ENCODE measurements around the gene GAS2L3. TPM values are rescaled to one million over a fixed set of nuclear protein-coding genes. Genes with fewer than 3 reads are reported as not detected.

The GAS2L3 gene
- total and polyA plus RNA-seq, 9 donors, result 13.4 to 25.9 (median 17.5) TPM

DNA sequence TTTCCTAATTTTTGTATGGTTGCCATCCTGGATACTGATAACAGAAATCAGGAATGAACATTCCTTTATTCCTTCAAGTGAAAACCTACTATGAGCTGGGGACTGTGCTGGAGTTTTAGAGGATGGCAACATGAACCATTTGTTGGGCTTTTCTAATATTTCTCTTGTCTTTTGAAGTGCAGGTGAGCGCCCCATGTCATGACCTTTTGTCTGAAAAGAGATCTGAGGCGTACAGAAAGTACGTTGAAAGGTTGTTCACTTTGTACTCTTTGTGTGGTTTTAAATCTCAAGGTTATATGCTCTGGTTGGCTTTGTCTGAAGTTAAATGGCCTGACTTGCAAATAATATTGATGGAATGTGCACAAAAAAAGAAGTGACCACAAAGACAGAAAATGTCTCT, 79.0 kb downstream of the GAS2L3 start:
- no peak overlapping the region for H3K4me3 ChIP-seq (ENCODE audit: low read length)
- no peaks in the 10 kb centered on the region for H3K27me3 ChIP-seq (ENCODE audit: control insufficient read depth, insufficient read depth, low read length)
- no peak for DNase-seq
- no peaks in the 10 kb centered on the region for H3K9me3 ChIP-seq (replicated peaks; ENCODE audit: control insufficient read depth, low read depth, low read length)
- no peaks in the 10 kb centered on the region for H3K36me3 ChIP-seq (ENCODE audit: control insufficient read depth, insufficient read depth, low read length)
- H3K27ac ChIP-seq (ENCODE audit: low read length), result no peak overlapping the region
- 58% methylated on average over 3 of the region's 3 CpGs for WGBS (ENCODE audit: insufficient coverage)
- H3K4me1 ChIP-seq (ENCODE audit: control insufficient read depth, insufficient read depth, low read length), result no peaks in the 10 kb centered on the region

DNA sequence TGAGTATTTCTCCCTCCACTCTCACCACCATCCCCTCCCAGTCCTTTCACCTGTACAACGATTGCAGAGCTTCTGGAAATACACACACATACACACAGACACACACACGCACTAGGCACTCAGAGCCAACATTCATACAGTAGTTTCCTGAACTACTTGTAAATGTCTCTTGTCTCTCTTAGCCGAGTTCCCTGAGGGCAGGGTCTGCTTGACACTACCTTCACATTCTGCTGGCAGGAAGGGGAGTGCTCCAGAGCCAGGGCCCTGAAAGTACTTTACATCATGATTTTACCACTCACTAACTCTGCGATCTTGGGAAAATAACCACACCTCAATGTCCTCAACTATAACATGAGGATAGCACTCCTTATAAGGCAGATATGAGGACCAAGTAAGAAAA, 82.7 kb downstream of the GAS2L3 start:
- Histone ChIP-seq H3K27me3 (ENCODE audit: control insufficient read depth, insufficient read depth, low read length) (no peaks in the 10 kb centered on the region), H3K4me3 (ENCODE audit: low read length) (no peak overlapping the region)
- WGBS (ENCODE audit: insufficient coverage), result 74% methylated on average over 3 of the region's 4 CpGs

DNA sequence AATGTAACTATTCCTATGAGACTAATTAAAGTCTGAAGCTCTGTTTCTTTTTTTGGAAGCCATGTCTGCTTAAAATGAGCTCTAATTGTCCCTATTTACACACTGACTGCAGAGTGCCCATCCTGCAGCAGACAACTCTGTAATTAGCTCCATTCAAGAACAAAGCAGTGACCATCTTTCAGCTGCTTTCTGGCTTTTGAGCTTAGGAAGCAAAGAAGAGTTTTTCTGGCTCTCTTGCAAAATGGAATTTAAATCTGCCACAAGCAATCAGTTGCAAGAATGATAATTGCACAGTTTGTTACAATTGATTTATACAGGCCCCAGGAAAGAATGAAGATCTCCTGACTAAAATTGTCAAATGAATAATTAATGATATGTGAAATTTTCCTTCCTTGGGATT, 83.4 kb downstream of the GAS2L3 start:
- no peaks in the 10 kb centered on the region for H3K9me3 ChIP-seq (replicated peaks; ENCODE audit: control insufficient read depth, low read depth, low read length)
- peak; percentile 7 for DNase-seq
- H3K27ac ChIP-seq (ENCODE audit: low read length), result no peak overlapping the region
- H3K4me1 ChIP-seq (ENCODE audit: control insufficient read depth, insufficient read depth, low read length), result no peaks in the 10 kb centered on the region
- H3K4me3 ChIP-seq (ENCODE audit: low read length), result no peak overlapping the region
- H3K36me3 ChIP-seq (ENCODE audit: control insufficient read depth, insufficient read depth, low read length), result no peaks in the 10 kb centered on the region
- no peaks in the 10 kb centered on the region for H3K27me3 ChIP-seq (ENCODE audit: control insufficient read depth, insufficient read depth, low read length)

More for the DNA sequence above, 82.7 kb downstream of the GAS2L3 start:
- H3K27ac ChIP-seq (ENCODE audit: low read length), result no peak overlapping the region
- DNase-seq, result no peak
- no peaks in the 10 kb centered on the region for H3K4me1 ChIP-seq (ENCODE audit: control insufficient read depth, insufficient read depth, low read length)
- H3K36me3 ChIP-seq (ENCODE audit: control insufficient read depth, insufficient read depth, low read length), result no peaks in the 10 kb centered on the region
- H3K9me3 ChIP-seq (replicated peaks; ENCODE audit: control insufficient read depth, low read depth, low read length), result no peaks in the 10 kb centered on the region

GRCh38 chr12:100661300-100661951, 87.9 kb downstream of the GAS2L3 start:
- 36% methylated on average over 4 of the region's 6 CpGs for WGBS (ENCODE audit: insufficient coverage)
- Histone ChIP-seq H3K36me3 (ENCODE audit: control insufficient read depth, insufficient read depth, low read length) (no peaks in the 10 kb centered on the region), H3K4me1 (ENCODE audit: control insufficient read depth, insufficient read depth, low read length) (no peaks in the 10 kb centered on the region), H3K4me3 (ENCODE audit: low read length) (no peak overlapping the region), H3K9me3 (replicated peaks; ENCODE audit: control insufficient read depth, low read depth, low read length) (no peaks in the 10 kb centered on the region), H3K27me3 (ENCODE audit: control insufficient read depth, insufficient read depth, low read length) (no peaks in the 10 kb centered on the region), H3K27ac (ENCODE audit: low read length) (no peak overlapping the region)
- no peak for DNase-seq

- Histone ChIP-seq H3K27me3 (ENCODE audit: control insufficient read depth, insufficient read depth, low read length) (no peaks in the 10 kb centered on the region), H3K27ac (ENCODE audit: low read length) (no peak overlapping the region), H3K4me3 (ENCODE audit: low read length) (no peak overlapping the region), H3K36me3 (ENCODE audit: control insufficient read depth, insufficient read depth, low read length) (no peaks in the 10 kb centered on the region), H3K4me1 (ENCODE audit: control insufficient read depth, insufficient read depth, low read length) (peaks cover 6% of the 10 kb centered on the region), H3K9me3 (replicated peaks; ENCODE audit: control insufficient read depth, low read depth, low read length) (no peaks in the 10 kb centered on the region)
- 44% methylated on average over 1 of the region's 2 CpGs for WGBS (ENCODE audit: insufficient coverage)
- DNase-seq, result no peak
These were observed 93.1 kb downstream of the GAS2L3 start for GRCh38 chr12:100666588-100666987.

- WGBS (ENCODE audit: insufficient coverage), result no CpG with 5 or more reads among the region's 9 CpGs
- peak; percentile 43 for DNase-seq
- no peak overlapping the region for H3K4me3 ChIP-seq (ENCODE audit: low read length)
- no peak overlapping the region for H3K27ac ChIP-seq (ENCODE audit: low read length)
- no peaks in the 10 kb centered on the region for H3K36me3 ChIP-seq (ENCODE audit: control insufficient read depth, insufficient read depth, low read length)
- no peaks in the 10 kb centered on the region for H3K9me3 ChIP-seq (replicated peaks; ENCODE audit: control insufficient read depth, low read depth, low read length)
- no peaks in the 10 kb centered on the region for H3K27me3 ChIP-seq (ENCODE audit: control insufficient read depth, insufficient read depth, low read length)
- H3K4me1 ChIP-seq (ENCODE audit: control insufficient read depth, insufficient read depth, low read length), result peaks cover 10% of the 10 kb centered on the region
These were observed 95.6 kb downstream of the GAS2L3 start for GRCh38 chr12:100668945-100669536.

- Histone ChIP-seq H3K27ac (ENCODE audit: low read length) (no peak overlapping the region), H3K27me3 (ENCODE audit: control insufficient read depth, insufficient read depth, low read length) (no peaks in the 10 kb centered on the region), H3K36me3 (ENCODE audit: control insufficient read depth, insufficient read depth, low read length) (no peaks in the 10 kb centered on the region), H3K4me3 (ENCODE audit: low read length) (no peak overlapping the region), H3K4me1 (ENCODE audit: control insufficient read depth, insufficient read depth, low read length) (peaks cover 10% of the 10 kb centered on the region), H3K9me3 (replicated peaks; ENCODE audit: control insufficient read depth, low read depth, low read length) (no peaks in the 10 kb centered on the region)
- 57% methylated on average over 2 of the region's 4 CpGs for WGBS (ENCODE audit: insufficient coverage)
- no peak for DNase-seq
These were observed 96.4 kb downstream of the GAS2L3 start for GRCh38 chr12:100669922-100670321.

DNA sequence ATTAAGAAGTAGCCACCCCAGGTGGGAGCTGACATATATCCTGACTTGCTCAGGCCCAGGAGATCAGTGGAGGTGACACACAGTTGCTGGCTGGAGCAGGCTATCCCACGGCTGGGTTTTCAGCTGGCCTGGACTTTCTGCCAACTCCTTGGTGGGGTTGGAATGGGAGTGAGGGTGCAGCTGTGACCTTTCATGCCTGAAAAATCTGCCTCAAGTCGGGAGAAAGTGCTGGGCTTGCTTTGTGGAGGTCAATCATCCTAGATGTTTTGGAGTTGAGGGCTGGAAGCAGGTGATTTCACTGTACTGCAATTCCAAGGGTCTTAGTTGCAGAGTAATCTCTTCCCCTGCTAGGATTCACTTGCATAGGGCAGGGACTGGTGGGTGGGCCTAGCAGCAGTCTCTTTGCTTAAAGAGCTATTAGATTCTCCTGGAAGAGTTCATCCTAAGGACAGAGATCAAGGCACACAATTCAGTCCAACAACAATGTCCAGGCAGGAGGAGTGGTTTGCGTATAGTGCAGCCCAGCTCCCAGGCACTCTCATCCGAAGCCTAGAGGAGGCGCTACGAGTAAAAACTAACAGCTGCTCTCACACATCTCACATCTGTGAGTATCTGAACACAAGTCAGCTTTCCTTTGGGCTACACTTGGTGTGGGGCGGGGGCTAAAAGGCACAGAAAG, 98.1 kb downstream of the GAS2L3 start:
- peak; percentile 18 for DNase-seq
- 50% methylated on average over 2 of the region's 7 CpGs for WGBS (ENCODE audit: insufficient coverage)
- no peaks in the 10 kb centered on the region for H3K27me3 ChIP-seq (ENCODE audit: control insufficient read depth, insufficient read depth, low read length)
- H3K4me1 ChIP-seq (ENCODE audit: control insufficient read depth, insufficient read depth, low read length), result peaks cover 10% of the 10 kb centered on the region
- no peaks in the 10 kb centered on the region for H3K9me3 ChIP-seq (replicated peaks; ENCODE audit: control insufficient read depth, low read depth, low read length)
- H3K4me3 ChIP-seq (ENCODE audit: low read length), result no peak overlapping the region
- no peak overlapping the region for H3K27ac ChIP-seq (ENCODE audit: low read length)
- H3K36me3 ChIP-seq (ENCODE audit: control insufficient read depth, insufficient read depth, low read length), result no peaks in the 10 kb centered on the region

GRCh38 chr12:100672075-100672592, 98.7 kb downstream of the GAS2L3 start:
- DNase-seq, result no peak
- 67% methylated on average over 1 of the region's 2 CpGs for WGBS (ENCODE audit: insufficient coverage)
- H3K36me3 ChIP-seq (ENCODE audit: control insufficient read depth, insufficient read depth, low read length), result no peaks in the 10 kb centered on the region

GRCh38 chr12:100674036-100674888, 100.8 kb downstream of the GAS2L3 start:
- Histone ChIP-seq H3K4me1 (ENCODE audit: control insufficient read depth, insufficient read depth, low read length) (peaks cover 10% of the 10 kb centered on the region), H3K27me3 (ENCODE audit: control insufficient read depth, insufficient read depth, low read length) (no peaks in the 10 kb centered on the region), H3K27ac (ENCODE audit: low read length) (no peak overlapping the region), H3K4me3 (ENCODE audit: low read length) (no peak overlapping the region), H3K36me3 (ENCODE audit: control insufficient read depth, insufficient read depth, low read length) (no peaks in the 10 kb centered on the region), H3K9me3 (replicated peaks; ENCODE audit: control insufficient read depth, low read depth, low read length) (no peaks in the 10 kb centered on the region)
- DNase-seq, result no peak
- 57% methylated on average over 3 of the region's 7 CpGs for WGBS (ENCODE audit: insufficient coverage)

More at GRCh38 chr12:100672075-100672592, 98.7 kb downstream of the GAS2L3 start:
- H3K4me3 ChIP-seq (ENCODE audit: low read length), result no peak overlapping the region
- peaks cover 10% of the 10 kb centered on the region for H3K4me1 ChIP-seq (ENCODE audit: control insufficient read depth, insufficient read depth, low read length)
- H3K9me3 ChIP-seq (replicated peaks; ENCODE audit: control insufficient read depth, low read depth, low read length), result no peaks in the 10 kb centered on the region
- no peak overlapping the region for H3K27ac ChIP-seq (ENCODE audit: low read length)
- H3K27me3 ChIP-seq (ENCODE audit: control insufficient read depth, insufficient read depth, low read length), result no peaks in the 10 kb centered on the region

Data from muscle of leg (tissue), 11 donors.